GM12878 (cell line): ENCODE data around the gene GPR173. TPM values are rescaled to one million over a fixed set of nuclear protein-coding genes. Genes with fewer than 3 reads are reported as not detected.

Experiments
- ATAC-seq: fragments of 200-7000 bp; cut with Tn5 transposase; 3 replicates; pipeline ENCODE4 v1.9.1; 2020; ENCODE audit warnings: mild to moderate bottlenecking, moderate library complexity
- BruUV-seq: library from RNA; stranded (reverse); fragments of 400-500 nt; replicated peaks from 2 replicates; lab custom pipeline; 2021; lab: Mats Ljungman, UMichigan
- CTCF ChIA-PET: fragments of 300-600 bp; sonication (Branson Sonifier 250); formaldehyde crosslinking; extraction: SDS; loops from one replicate; lab custom pipeline; 2021; ENCODE audit warnings: inconsistent platforms; lab: Yijun Ruan, JAX
- POLR2A ChIA-PET: fragments of 350-600 bp; formaldehyde crosslinking; extraction: SDS; loops from one replicate; lab custom pipeline; 2021; ENCODE audit warnings: inconsistent platforms; lab: Charles Lee
- RAD21 ChIA-PET: fragments of 300-600 bp; sonication (Branson Sonifier 250); formaldehyde crosslinking; loops from one replicate; lab custom pipeline; 2023; ENCODE audit warnings: antibody characterized with exemption; ENCODE audit not compliant: unreplicated experiment; lab: Charles Lee
- SMC1A ChIA-PET: fragments of 300-600 bp; sonication (Branson Sonifier 250); formaldehyde crosslinking; loops from one replicate; lab custom pipeline; 2023; ENCODE audit not compliant: unreplicated experiment, uncharacterized antibody; lab: Charles Lee
- DNase-seq: peaks from one replicate; pipeline ENCODE4 v3.0.0-alpha.2; 2011; ENCODE audit warnings: low read depth, low spot score
- FAIRE-seq: peaks from 3 replicates; lab custom pipeline; 2011; peaks lifted over from hg19 to GRCh38; lab: Jason Lieb, UNC
- H2AFZ ChIP-seq: 2 replicates; pipeline ENCODE4 v1.6.0; 2011; ENCODE audit warnings: low read depth, low read length, control low read depth; ENCODE audit not compliant: control insufficient read depth
- H3K27ac ChIP-seq: 2 replicates; pipeline ENCODE4 v1.5.1; 2011; ENCODE audit warnings: control low read depth; ENCODE audit not compliant: control insufficient read depth, insufficient read depth
- H3K27me3 ChIP-seq, 2 experiments: replicated peaks in 1 of 2; 2 replicates each; pipeline versions ENCODE4 v1.6.0 to v1.6.1; 2011; ENCODE audit warnings: low read length in 1 of 2; ENCODE audit not compliant: control insufficient read depth in 2 of 2, insufficient read depth in 2 of 2
- H3K36me3 ChIP-seq, 2 experiments: 2 replicates each; pipeline ENCODE4 v1.5.1; 2011; ENCODE audit warnings: low read length in 1 of 2; ENCODE audit not compliant: control insufficient read depth in 2 of 2, insufficient read depth in 2 of 2
- H3K4me1 ChIP-seq: 2 replicates; pipeline ENCODE4 v1.6.1; 2011; ENCODE audit warnings: mild to moderate bottlenecking, low read length, moderate library complexity, mixed read lengths; ENCODE audit not compliant: control insufficient read depth, insufficient read depth
- H3K4me2 ChIP-seq: 2 replicates; pipeline ENCODE4 v1.6.0; 2011; ENCODE audit warnings: control low read depth; ENCODE audit not compliant: control insufficient read depth, insufficient read depth
- H3K4me3 ChIP-seq: fragments of 200-600 bp; sonication (generic); 2 replicates; pipeline ENCODE4 v1.5.1; 2016
- H3K79me2 ChIP-seq: 2 replicates; pipeline ENCODE4 v1.6.0; 2011; ENCODE audit warnings: low read length; ENCODE audit not compliant: control insufficient read depth, insufficient read depth
- H3K9ac ChIP-seq: 2 replicates; pipeline ENCODE4 v1.8.0; 2011; ENCODE audit warnings: low read length, control low read depth, mixed read lengths; ENCODE audit not compliant: control insufficient read depth, insufficient read depth
- H3K9me3 ChIP-seq: replicated peaks from 3 replicates; pipeline ENCODE4 v1.5.1; 2011; ENCODE audit warnings: mild to moderate bottlenecking, low read length; ENCODE audit not compliant: control insufficient read depth, insufficient read depth
- H4K20me1 ChIP-seq: 2 replicates; pipeline ENCODE4 v1.6.0; 2011; ENCODE audit not compliant: control insufficient read depth, insufficient read depth
- CREB1 ChIP-seq: IDR thresholded peaks from 2 replicates; pipeline ENCODE4 v1.6.1; 2012; ENCODE audit warnings: low read depth, mild to moderate bottlenecking, inconsistent platforms
- EZH2 ChIP-seq: IDR thresholded peaks from 2 replicates; pipeline ENCODE4 v1.6.1; 2012; ENCODE audit warnings: low read depth, mild to moderate bottlenecking, control low read depth, inconsistent platforms, low read length, borderline replicate concordance; ENCODE audit not compliant: control insufficient read depth
- HCFC1 ChIP-seq: fragments of 150-350 bp; IDR thresholded peaks from 2 replicates; pipeline ENCODE4 v1.6.1; 2014; ENCODE audit warnings: low read length
- HSF1 ChIP-seq: fragments of 150-350 bp; IDR thresholded peaks from 2 replicates; pipeline ENCODE4 v1.6.1; 2014; ENCODE audit warnings: mild to moderate bottlenecking, low read depth, low read length
- NR2C2 ChIP-seq: IDR thresholded peaks from 2 replicates; pipeline ENCODE4 v1.6.1; 2011; ENCODE audit warnings: borderline replicate concordance, low read depth; ENCODE audit not compliant: control insufficient read depth, insufficient read length
- POLR2A ChIP-seq: IDR thresholded peaks from 2 replicates; pipeline ENCODE4 v1.6.1; 2011; ENCODE audit warnings: low read depth, mild to moderate bottlenecking, low read length
- RELA ChIP-seq: fragments of 450-650 bp; IDR thresholded peaks from 2 replicates; pipeline ENCODE4 v1.8.0; 2014; ENCODE audit warnings: borderline replicate concordance; ENCODE audit not compliant: partially characterized antibody
- ZSCAN29 ChIP-seq: fragments of 450-650 bp; IDR thresholded peaks from 2 replicates; pipeline ENCODE4 v1.6.1; 2017; ENCODE audit warnings: mild to moderate bottlenecking, moderate library complexity
- WGBS: methylation state at CpG from one replicate; pipeline ENCODE4 v1.1.6; 2016; ENCODE audit warnings: low lambda C conversion rate; ENCODE audit not compliant: insufficient replicate concordance, insufficient coverage; ENCODE audit errors: missing lambda C conversion rate; 5-methylcytosine and 5-hydroxymethylcytosine counted together
- in situ Hi-C: fragments of 300-500 bp; cut with MboI; formaldehyde crosslinking; loops from 9 replicates; pipeline ENCODE4 v1.14.3; 2018; ENCODE audit warnings: mixed read lengths
- intact Hi-C: fragments of 100-400 bp; cut with micrococcal nuclease; formaldehyde crosslinking; loops from one replicate; pipeline ENCODE4 v1.14.2; 2022; ENCODE audit not compliant: unreplicated experiment
- polyA plus RNA-seq, 11 experiments: library from polyadenylated mRNA; depleted of rRNA in 4 of 11; unstranded in 6 of 11; stranded (reverse) in 5 of 11; fragments of >200 nt; fragmentation: Nextera tagmentation in 4 of 11; fragmentation: Illumina TruSeq in 1 of 11; extraction: Ambion mirVana in 4 of 11; extraction: Trizol in 1 of 11; gene quantifications; 1 replicate in 1 of 11; 2 replicates in 10 of 11; pipeline versions ENCODE4 v1.2.1 to v1.2.3, GENCODE V29; 2011 to 2016; ENCODE audit warnings: inconsistent platforms in 2 of 11, missing spikeins in 2 of 11, low read depth in 1 of 11
- total RNA-seq, 4 experiments: library from RNA; depleted of rRNA in 3 of 4; stranded (reverse); fragments of >200 nt in 3 of 4; fragmentation: Illumina TruSeq in 1 of 4; extraction: Trizol in 1 of 4; gene quantifications; 2 replicates each; pipeline versions ENCODE4 v1.2.1 to v1.2.3, GENCODE V29; 2013 to 2021
- TF ChIP-seq, protein P1 (sequence below): fragments of 450-650 bp; IDR thresholded peaks from 2 replicates; pipeline ENCODE4 v1.6.1; 2017; ENCODE audit warnings: low read depth, mild to moderate bottlenecking, moderate library complexity

The GPR173 gene
- total and polyA plus RNA-seq, 10 of the 15 experiments (the other 5 are each of a cell fraction or from before 2014, with no cell fraction given), result 0.04 to 0.24 (median 0.12) TPM; not detected in 4

- TF ChIP-seq, protein P1, sequence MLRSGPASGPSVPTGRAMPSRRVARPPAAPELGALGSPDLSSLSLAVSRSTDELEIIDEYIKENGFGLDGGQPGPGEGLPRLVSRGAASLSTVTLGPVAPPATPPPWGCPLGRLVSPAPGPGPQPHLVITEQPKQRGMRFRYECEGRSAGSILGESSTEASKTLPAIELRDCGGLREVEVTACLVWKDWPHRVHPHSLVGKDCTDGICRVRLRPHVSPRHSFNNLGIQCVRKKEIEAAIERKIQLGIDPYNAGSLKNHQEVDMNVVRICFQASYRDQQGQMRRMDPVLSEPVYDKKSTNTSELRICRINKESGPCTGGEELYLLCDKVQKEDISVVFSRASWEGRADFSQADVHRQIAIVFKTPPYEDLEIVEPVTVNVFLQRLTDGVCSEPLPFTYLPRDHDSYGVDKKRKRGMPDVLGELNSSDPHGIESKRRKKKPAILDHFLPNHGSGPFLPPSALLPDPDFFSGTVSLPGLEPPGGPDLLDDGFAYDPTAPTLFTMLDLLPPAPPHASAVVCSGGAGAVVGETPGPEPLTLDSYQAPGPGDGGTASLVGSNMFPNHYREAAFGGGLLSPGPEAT, result no peak
- TF ChIP-seq HCFC1 (no peak), ZSCAN29 (no peak), EZH2 (no peak), RELA (no peak), POLR2A (no peak)
Measured at GRCh38 chrX:53078943-53079342, 30.4 kb downstream of the GPR173 start (continued).

GRCh38 chrX:53080628-53081580 lies 32.3 kb downstream of the GPR173 start:
- no peak for TF ChIP-seq NR2C2
- 0 out of 2 replicates have a peak, but pooled peaks have one; percentile 13 for TF ChIP-seq CREB1
- TF ChIP-seq HSF1, result peak; percentile 83
- Histone ChIP-seq H3K9me3 (no peaks in the 10 kb centered on the region), H3K36me3 (peaks cover 0 to 3% of the 10 kb centered on the region in 2 experiments; a peak in 1 of 4 replicates), H3K9ac (no peak overlapping the region), H2AFZ (no peak overlapping the region), H3K27me3 (no peaks in the 10 kb centered on the region), H3K4me2 (no peak overlapping the region), H3K79me2 (peaks cover 6% of the 10 kb centered on the region), H4K20me1 (no peaks in the 10 kb centered on the region), H3K4me3 (no peak overlapping the region), H3K27ac (no peak overlapping the region), H3K4me1 (no peaks in the 10 kb centered on the region)
- ChIA-PET POLR2A (no interaction called here), RAD21 (no interaction called here), SMC1A (no interaction called here), CTCF (interaction anchor here (0.9 kb wide), 1 partner anchor 7 kb away, joined by 3 read pairs; no protein-coding TSS in a partner anchor)
- WGBS, result 45% methylated on average over 12 of the region's 17 CpGs
- in situ Hi-C loops, result no loop called here
- intact Hi-C loops, result no loop called here
- ATAC-seq (no peak), DNase-seq (no peak), FAIRE-seq (no peak)
- BruUV-seq, result no TSS peak
